Measurements from ENCODE around the gene CACNA2D3. TPM values are rescaled to one million over a fixed set of nuclear protein-coding genes. Genes with fewer than 3 reads are reported as not detected.

CACNA2D3 gene
- total RNA-seq, 1 donor = 4.3 TPM

DNA sequence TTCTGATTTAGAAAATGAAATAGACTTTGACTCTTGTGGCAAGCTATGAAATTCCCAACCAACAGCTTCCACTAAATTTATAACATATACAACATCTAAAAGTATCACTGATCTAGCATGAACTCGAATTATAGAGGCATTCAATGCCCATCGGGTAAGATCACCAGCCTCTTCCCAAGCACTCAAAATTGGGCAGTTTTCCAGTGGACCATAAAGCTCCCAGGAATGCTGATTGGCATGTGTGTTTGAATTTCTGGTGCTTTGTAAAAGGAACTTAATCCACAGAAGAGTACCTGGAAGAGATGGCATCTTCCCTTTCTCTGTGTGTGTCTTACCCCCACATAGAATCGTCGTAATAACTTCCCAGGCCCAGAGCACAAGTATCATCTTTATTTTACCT lies 795.5 kb downstream of the CACNA2D3 start:
- no peak for DNase-seq (ENCODE audit: low read depth)

DNA sequence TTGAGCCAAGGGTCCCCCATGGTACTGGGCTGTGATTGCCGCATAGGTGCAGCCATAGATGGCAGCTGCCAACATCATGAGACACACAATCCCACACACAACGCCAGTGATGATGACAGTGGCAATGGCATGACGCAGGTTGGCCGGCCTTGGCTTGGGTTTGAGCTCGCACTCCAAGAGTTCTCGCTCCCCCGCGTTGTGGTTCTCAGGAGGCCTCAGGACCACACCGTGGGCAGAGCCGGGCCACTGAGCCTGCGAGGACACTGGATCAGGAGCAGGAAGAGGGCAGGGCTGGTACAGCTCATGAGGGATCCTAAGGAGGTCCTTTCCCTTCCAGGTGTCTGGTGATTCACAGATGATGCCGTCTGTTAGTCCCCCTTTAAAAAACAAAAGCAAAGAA lies 796.2 kb downstream of the CACNA2D3 start:
- TF ChIP-seq, protein P1, sequence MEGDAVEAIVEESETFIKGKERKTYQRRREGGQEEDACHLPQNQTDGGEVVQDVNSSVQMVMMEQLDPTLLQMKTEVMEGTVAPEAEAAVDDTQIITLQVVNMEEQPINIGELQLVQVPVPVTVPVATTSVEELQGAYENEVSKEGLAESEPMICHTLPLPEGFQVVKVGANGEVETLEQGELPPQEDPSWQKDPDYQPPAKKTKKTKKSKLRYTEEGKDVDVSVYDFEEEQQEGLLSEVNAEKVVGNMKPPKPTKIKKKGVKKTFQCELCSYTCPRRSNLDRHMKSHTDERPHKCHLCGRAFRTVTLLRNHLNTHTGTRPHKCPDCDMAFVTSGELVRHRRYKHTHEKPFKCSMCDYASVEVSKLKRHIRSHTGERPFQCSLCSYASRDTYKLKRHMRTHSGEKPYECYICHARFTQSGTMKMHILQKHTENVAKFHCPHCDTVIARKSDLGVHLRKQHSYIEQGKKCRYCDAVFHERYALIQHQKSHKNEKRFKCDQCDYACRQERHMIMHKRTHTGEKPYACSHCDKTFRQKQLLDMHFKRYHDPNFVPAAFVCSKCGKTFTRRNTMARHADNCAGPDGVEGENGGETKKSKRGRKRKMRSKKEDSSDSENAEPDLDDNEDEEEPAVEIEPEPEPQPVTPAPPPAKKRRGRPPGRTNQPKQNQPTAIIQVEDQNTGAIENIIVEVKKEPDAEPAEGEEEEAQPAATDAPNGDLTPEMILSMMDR (IDR thresholded peaks at IDR 0.05; ENCODE audit: insufficient read depth, low read depth, low read length) = no peak
- no peak overlapping the region for H3K4me3 ChIP-seq (ENCODE audit: low read depth, low read length)
- no peak for DNase-seq (ENCODE audit: low read depth)

More for the DNA sequence above, 795.5 kb downstream of the CACNA2D3 start:
- TF ChIP-seq, protein P1 (IDR thresholded peaks at IDR 0.05; ENCODE audit: insufficient read depth, low read depth, low read length) = no peak
- H3K4me3 ChIP-seq (ENCODE audit: low read depth, low read length) = no peak overlapping the region

DNA sequence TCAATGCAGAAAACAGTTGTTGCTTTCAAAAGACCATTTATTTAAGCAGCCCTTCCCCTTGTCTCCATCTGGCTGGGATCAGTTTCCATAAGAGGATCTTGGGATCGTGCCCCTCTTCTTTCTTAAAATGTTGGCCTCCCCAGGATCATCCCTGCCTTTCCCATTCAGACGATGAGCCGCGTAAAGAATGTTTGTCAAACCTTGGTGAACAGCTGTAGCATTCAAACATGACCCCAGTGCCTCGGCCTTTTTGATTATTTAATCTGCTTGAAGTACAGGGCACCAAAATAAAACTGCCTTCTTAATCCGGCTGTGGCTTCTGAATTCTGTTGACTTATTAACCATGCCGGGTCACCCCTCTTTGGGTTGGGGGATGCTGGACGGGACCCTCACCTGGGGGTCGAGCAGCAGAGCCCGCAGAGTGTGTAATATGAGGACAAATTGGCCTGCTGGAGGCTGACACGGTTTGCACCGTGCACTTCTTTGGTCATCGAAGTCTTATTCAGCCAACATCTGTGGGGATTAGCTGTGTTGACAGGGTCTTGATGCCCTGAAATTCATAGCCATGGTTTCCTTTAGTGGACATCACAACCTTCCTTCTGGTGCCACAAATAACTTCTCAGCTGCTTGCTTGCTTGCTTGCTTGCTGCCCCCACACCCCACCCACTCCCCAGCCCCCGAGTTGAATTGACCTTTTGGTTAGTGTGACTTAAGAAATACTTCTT lies 805.9 kb downstream of the CACNA2D3 start, which contains the start of gene LRTM1:
LRTM1 (minus strand) TSS at position 14 of the 725 bp plus-strand sequence. CDS start 148 bp downstream, outside the sequence.
- TF ChIP-seq, protein P1 (IDR thresholded peaks at IDR 0.05; ENCODE audit: insufficient read depth, low read depth, low read length) = no peak

DNA sequence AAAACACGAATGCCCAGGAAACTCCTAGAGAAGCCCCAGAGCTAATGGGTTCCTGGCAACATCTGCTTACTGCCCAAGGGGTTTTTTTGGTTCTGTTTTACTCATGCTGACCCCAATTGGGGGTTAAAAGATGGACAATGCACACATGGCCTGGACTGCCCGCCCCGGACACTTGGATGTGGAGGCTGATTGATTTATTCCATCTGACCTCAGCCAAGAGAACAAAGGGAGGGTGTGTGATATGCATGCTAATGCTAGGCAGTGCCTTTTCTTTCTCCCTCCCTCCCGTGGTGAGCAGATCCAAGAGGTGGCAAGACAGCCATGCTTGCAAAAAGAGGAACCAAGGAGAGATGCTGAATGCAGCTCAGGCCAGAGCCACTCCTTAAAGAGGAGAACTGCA lies 808.8 kb downstream of the CACNA2D3 start:
- no peak overlapping the region for H3K4me3 ChIP-seq (ENCODE audit: low read depth, low read length)
- DNase-seq (ENCODE audit: low read depth) = no peak
- TF ChIP-seq, protein P1 (IDR thresholded peaks at IDR 0.05; ENCODE audit: insufficient read depth, low read depth, low read length) = no peak

More for the DNA sequence above, 805.9 kb downstream of the CACNA2D3 start, which contains the start of gene LRTM1:
- DNase-seq (ENCODE audit: low read depth) = no peak
- H3K4me3 ChIP-seq (ENCODE audit: low read depth, low read length) = no peak within 1 kb of the TSS

DNA sequence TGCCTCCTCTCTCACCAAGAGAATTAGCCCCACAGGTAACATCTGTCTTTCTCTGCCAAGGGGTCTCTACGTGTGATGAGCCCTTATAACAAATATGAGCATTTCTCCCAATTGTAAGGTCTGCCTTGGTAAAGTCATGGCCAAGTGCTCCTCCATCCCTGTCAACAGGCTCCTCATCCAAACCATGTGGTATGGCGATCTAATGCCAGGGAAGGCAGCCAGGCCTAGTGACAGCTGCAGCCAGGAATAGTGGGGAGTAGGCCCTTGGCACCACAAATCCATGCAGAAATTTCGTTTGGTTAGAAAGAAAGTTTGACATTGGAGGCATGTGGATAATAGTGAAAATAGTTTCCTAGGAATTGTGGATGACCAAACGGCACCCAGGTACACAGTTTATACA lies 810.3 kb downstream of the CACNA2D3 start:
- TF ChIP-seq, protein P1 (IDR thresholded peaks at IDR 0.05; ENCODE audit: insufficient read depth, low read depth, low read length) = no peak
- H3K4me3 ChIP-seq (ENCODE audit: low read depth, low read length) = no peak overlapping the region
- no peak for DNase-seq (ENCODE audit: low read depth)

DNA sequence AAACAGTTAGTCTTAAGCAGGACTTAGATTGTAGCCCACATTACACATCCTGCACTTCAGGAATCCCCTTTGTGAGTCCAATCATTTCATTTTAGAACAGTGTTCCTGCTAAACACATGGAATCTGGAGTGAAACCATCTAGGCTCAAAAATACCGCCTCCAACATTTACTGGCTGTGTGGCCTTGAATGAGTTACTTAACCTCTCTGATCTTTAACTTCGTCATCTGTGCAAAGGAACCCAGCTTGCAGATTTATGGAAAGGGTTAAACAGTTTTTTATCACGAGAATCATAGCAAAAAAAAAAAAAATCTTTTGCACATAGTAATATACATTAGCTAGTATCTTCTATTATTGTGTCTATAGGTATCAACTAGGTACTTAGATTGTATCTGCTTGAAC lies 813.5 kb downstream of the CACNA2D3 start:
- H3K4me3 ChIP-seq (ENCODE audit: low read depth, low read length) = no peak overlapping the region
- TF ChIP-seq, protein P1 (IDR thresholded peaks at IDR 0.05; ENCODE audit: insufficient read depth, low read depth, low read length) = no peak
- no peak for DNase-seq (ENCODE audit: low read depth)
